IMR-90 (cell line): ENCODE data around the gene CD3E.

Experiments used
- BHLHE40 ChIP-seq: fragments of 150-350 bp; IDR thresholded peaks from 2 replicates; pipeline ENCODE4 v1.6.1; 2016; ENCODE audit warnings: mild to moderate bottlenecking, low read depth, low read length
- CEBPB ChIP-seq: IDR thresholded peaks from 2 replicates; pipeline ENCODE4 v1.6.1; 2012; ENCODE audit warnings: low read depth, low read length, improper control_type of control experiment
- CHD1 ChIP-seq: IDR thresholded peaks from 2 replicates; pipeline ENCODE4 v1.6.1; 2012; ENCODE audit warnings: low read depth, low read length, improper control_type of control experiment
- CTCF ChIP-seq: conservative IDR thresholded peaks from 2 replicates; pipeline ENCODE4 v1.5.1; 2012; ENCODE audit warnings: mild to moderate bottlenecking, low read depth, low read length, improper control_type of control experiment
- ELK1 ChIP-seq: fragments of 150-350 bp; IDR thresholded peaks from 2 replicates; pipeline ENCODE4 v1.6.1; 2016; ENCODE audit warnings: low read depth, mild to moderate bottlenecking, low read length, moderate library complexity, borderline replicate concordance
- FOS ChIP-seq: fragments of 150-350 bp; IDR thresholded peaks from 2 replicates; pipeline ENCODE4 v1.6.1; 2016; ENCODE audit warnings: low read depth, low read length
- MAFK ChIP-seq: IDR thresholded peaks from 2 replicates; pipeline ENCODE4 v1.6.1; 2012; ENCODE audit warnings: low read depth, low read length, improper control_type of control experiment
- MXI1 ChIP-seq: IDR thresholded peaks from 2 replicates; pipeline ENCODE4 v1.6.1; 2012; ENCODE audit warnings: low read depth, mild to moderate bottlenecking, low read length, moderate library complexity, borderline replicate concordance
- POLR2A ChIP-seq: IDR thresholded peaks from 2 replicates; pipeline ENCODE4 v1.6.1; 2012; ENCODE audit warnings: mild to moderate bottlenecking, low read depth, low read length
- RAD21 ChIP-seq: IDR thresholded peaks from 2 replicates; pipeline ENCODE4 v1.6.1; 2012; ENCODE audit warnings: low read length, improper control_type of control experiment
- RCOR1 ChIP-seq: IDR thresholded peaks from 2 replicates; pipeline ENCODE4 v1.6.1; 2012; ENCODE audit warnings: mild to moderate bottlenecking, low read length, improper control_type of control experiment; ENCODE audit not compliant: insufficient replicate concordance
- RFX5 ChIP-seq: IDR thresholded peaks from 2 replicates; pipeline ENCODE4 v1.8.0; 2012; ENCODE audit warnings: low read depth, mild to moderate bottlenecking, low read length, moderate library complexity
- SMC3 ChIP-seq: fragments of 150-350 bp; IDR thresholded peaks from 2 replicates; pipeline ENCODE4 v1.6.1; 2016; ENCODE audit warnings: low read depth, mild to moderate bottlenecking, antibody characterized with exemption, low read length, moderate library complexity

- no peak for TF ChIP-seq MXI1
- TF ChIP-seq CEBPB = no peak
- no peak for TF ChIP-seq CTCF
- no peak for TF ChIP-seq BHLHE40
- no peak for TF ChIP-seq POLR2A
- no peak for TF ChIP-seq RCOR1
- no peak for TF ChIP-seq RFX5
- TF ChIP-seq FOS = no peak
- TF ChIP-seq MAFK = no peak
- TF ChIP-seq SMC3 = no peak
- TF ChIP-seq RAD21 = no peak
- no peak for TF ChIP-seq CHD1
- TF ChIP-seq ELK1 = no peak
These were observed 39.7 kb upstream of the CD3E start for GRCh38 chr11:118264569-118265465.
